ENCODE results near the gene HOMER2. TPM values are rescaled to one million over a fixed set of nuclear protein-coding genes. Genes with fewer than 3 reads are reported as not detected.

HOMER2 gene
- total RNA-seq, 2 experiments from 2014 or later = 5.4 TPM

DNA sequence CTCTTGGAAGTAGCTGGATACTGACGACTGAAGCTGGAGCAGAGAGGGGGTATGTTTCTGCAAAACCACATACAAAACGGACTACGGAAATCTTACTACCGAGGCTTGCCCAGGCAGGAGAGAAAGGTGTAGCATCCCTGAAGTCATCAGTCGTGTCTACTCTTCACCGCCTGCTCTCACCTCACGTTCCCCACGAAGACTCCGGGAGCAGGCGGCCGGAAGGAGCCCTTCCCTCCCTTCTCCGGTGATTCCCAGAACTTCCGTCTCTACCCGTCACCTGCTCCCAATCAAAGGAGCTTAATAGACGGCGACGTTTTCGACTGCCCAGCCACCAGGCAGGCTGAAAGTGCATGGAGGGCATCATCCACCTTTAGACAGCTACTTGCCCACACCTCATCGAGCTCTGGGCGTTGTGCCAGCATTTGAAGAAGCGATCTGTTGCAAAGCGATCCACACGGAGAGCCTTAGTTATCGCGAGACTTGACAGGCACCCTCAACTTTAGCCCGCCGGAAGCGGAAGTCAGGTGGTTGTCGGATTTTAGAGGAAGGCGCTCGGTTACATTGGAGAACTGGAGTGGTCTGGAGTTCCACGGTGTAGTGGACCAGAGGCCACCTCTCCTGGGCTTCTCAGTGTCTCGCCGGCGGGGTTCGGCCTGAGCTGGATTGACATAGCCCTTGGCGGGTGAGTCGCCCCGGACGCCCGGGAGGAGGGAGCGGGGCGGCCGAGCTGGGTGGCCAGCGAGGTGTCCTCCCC, 33.3 kb upstream of the HOMER2 start, which contains the start of gene RAMAC:
TSS of gene RAMAC (plus strand) at position 523 of the 754 bp plus-strand sequence. CDS start 2,809 bp downstream, outside the sequence.
- Mint-ChIP-seq H3K36me3 (ENCODE audit: low read depth) (peaks cover 23% of the 10 kb centered on the region), H3K9me3 (no peaks in the 10 kb centered on the region), H3K27ac (peak within 1 kb of the TSS; percentile 96), H3K4me3 (peak within 1 kb of the TSS; percentile 96), H3K27me3 (no peaks in the 10 kb centered on the region), H3K4me1 (ENCODE audit: low read depth) (peaks cover 20% of the 10 kb centered on the region)
- ChIA-PET CTCF (interaction anchor here (0.8 to 4.1 kb wide), 13 partner anchors 9 to 455 kb away, joined by 3 to 26 read pairs (median 3); partner anchors contain the start of gene C15orf40), POLR2A (interaction anchor here (0.6 to 2.5 kb wide), 11 partner anchors 10 to 450 kb away, joined by 3 to 10 read pairs (median 5); partner anchors contain the start of genes CPEB1, RPS17 and WHAMM)
- TF ChIP-seq CTCF (IDR thresholded peaks at IDR 0.05) = no peak
- DNase-seq = peak; percentile 97
- ATAC-seq = peak; percentile 95
- intact Hi-C loops (cut with micrococcal nuclease) = no loop called here

DNA sequence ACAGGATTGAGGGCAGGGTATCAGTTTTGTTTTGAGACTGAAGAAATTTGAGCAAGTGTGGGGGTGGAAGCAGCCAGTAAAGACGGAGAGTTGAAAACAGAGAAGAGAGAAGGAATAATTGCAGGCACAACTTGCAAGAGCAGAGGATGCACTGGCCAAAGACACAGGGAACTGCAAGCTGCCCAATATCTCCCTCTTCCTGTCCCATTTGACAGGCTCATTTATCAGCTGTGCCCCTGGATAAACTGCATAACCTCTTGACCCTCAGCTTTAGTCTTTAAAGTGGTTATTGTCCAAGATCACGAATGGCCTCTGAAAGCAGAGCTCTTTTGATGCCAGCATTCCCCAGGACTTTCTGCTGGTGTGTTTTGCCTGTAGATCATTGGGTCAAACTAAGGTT, 28.5 kb upstream of the HOMER2 start:
- peaks cover 14% of the 10 kb centered on the region for H3K4me1 Mint-ChIP-seq (ENCODE audit: low read depth)
- H3K4me3 Mint-ChIP-seq = no peak overlapping the region
- H3K9me3 Mint-ChIP-seq = no peaks in the 10 kb centered on the region
- peaks cover 2% of the 10 kb centered on the region for H3K36me3 Mint-ChIP-seq (ENCODE audit: low read depth)
- no peak for DNase-seq
- CTCF ChIA-PET = no interaction called here
- ATAC-seq = no peak
- intact Hi-C loops (cut with micrococcal nuclease) = no loop called here
- no peak overlapping the region for H3K27ac Mint-ChIP-seq
- no peaks in the 10 kb centered on the region for H3K27me3 Mint-ChIP-seq
- POLR2A ChIA-PET = no interaction called here
- TF ChIP-seq CTCF (IDR thresholded peaks at IDR 0.05) = no peak

DNA sequence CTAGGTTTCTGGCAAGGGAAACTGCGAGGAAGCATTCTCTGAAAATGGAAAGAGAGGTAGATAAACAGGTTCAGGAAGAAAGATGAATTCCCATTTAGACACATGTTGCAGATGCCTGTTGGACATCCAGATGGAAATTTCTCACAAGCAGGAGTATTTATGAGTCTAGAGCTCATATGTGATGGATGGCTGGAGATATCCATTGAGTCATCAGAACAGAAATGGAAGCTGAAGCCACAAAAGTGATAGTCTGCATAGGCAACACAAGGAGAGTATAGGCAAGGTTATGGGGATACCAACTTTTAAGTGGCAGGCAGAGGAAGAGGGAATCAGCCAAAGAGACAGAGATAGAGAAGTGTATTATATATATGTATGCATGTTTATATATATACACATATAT, 27.2 kb upstream of the HOMER2 start:
- H3K36me3 Mint-ChIP-seq (ENCODE audit: low read depth) = peaks cover 2% of the 10 kb centered on the region
- ATAC-seq (no peak), DNase-seq (no peak)
- no peak overlapping the region for H3K4me3 Mint-ChIP-seq
- intact Hi-C loops (cut with micrococcal nuclease) = no loop called here
- ChIA-PET POLR2A (interaction anchor here (1.4 kb wide), 1 partner anchor 10 kb away, joined by 3 read pairs; no protein-coding TSS in a partner anchor), CTCF (no interaction called here)
- no peak overlapping the region for H3K27ac Mint-ChIP-seq
- no peak for TF ChIP-seq CTCF (IDR thresholded peaks at IDR 0.05)
- H3K27me3 Mint-ChIP-seq = no peaks in the 10 kb centered on the region
- H3K9me3 Mint-ChIP-seq = no peaks in the 10 kb centered on the region
- peaks cover 7% of the 10 kb centered on the region for H3K4me1 Mint-ChIP-seq (ENCODE audit: low read depth)

DNA sequence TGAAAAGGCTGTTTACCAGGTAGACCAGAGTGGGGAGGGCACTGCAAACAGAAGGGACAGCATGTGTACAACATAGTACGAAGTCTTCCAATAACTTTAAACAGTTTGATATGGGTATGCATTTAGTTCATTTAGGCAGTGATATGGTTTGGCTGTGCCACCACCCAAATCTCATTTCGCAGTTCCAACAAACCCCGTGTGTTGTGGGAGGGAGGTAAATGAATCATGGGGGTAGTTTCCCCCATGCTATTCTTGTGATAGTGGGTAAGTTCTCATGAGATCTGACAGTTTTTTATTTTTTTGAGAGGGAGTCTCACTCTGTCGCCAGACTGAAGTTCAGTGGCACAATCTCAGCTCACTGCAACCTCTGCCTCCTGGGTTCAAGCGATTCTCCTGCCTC, 25.9 kb upstream of the HOMER2 start:
- TF ChIP-seq CTCF (IDR thresholded peaks at IDR 0.05) = no peak
- peaks cover 7% of the 10 kb centered on the region for H3K4me1 Mint-ChIP-seq (ENCODE audit: low read depth)
- DNase-seq (no peak), ATAC-seq (no peak)
- no peak overlapping the region for H3K4me3 Mint-ChIP-seq
- no peaks in the 10 kb centered on the region for H3K27me3 Mint-ChIP-seq
- intact Hi-C loops (cut with micrococcal nuclease) = no loop called here
- ChIA-PET POLR2A (interaction anchor here (1.4 kb wide), 1 partner anchor 9 kb away, joined by 3 read pairs; no protein-coding TSS in a partner anchor), CTCF (no interaction called here)
- H3K9me3 Mint-ChIP-seq = no peaks in the 10 kb centered on the region
- no peak overlapping the region for H3K27ac Mint-ChIP-seq
- H3K36me3 Mint-ChIP-seq (ENCODE audit: low read depth) = peaks cover 2% of the 10 kb centered on the region

- peaks cover 5% of the 10 kb centered on the region for H3K4me1 Mint-ChIP-seq (ENCODE audit: low read depth)
- ATAC-seq (no peak), DNase-seq (no peak)
- POLR2A ChIA-PET = no interaction called here
- H3K9me3 Mint-ChIP-seq = no peaks in the 10 kb centered on the region
- H3K27ac Mint-ChIP-seq = no peak overlapping the region
- intact Hi-C loops (cut with micrococcal nuclease) = no loop called here
- H3K27me3 Mint-ChIP-seq = no peaks in the 10 kb centered on the region
- TF ChIP-seq CTCF (IDR thresholded peaks at IDR 0.05) = no peak
- no peak overlapping the region for H3K4me3 Mint-ChIP-seq
- H3K36me3 Mint-ChIP-seq (ENCODE audit: low read depth) = peaks cover 2% of the 10 kb centered on the region
- CTCF ChIA-PET = interaction anchor here (1.4 kb wide), 1 partner anchor 8 kb away, joined by 3 read pairs; no protein-coding TSS in a partner anchor
Observed at GRCh38 chr15:82977076-82977475, 24.6 kb upstream of the HOMER2 start.

Measured in activated CD8-positive, alpha-beta T cell treated with anti-CD3 and anti-CD28 coated beads for 36 hours (primary cell).